OCI-LY3 (cell line): ENCODE data around the gene KDM4C.

Source experiments
- H2AFZ ChIP-seq: fragments of 200-600, 300-600 bp; shearing (Covaris generic); 2 replicates; pipeline ENCODE4 v1.6.0; 2014; ENCODE audit warnings: antibody characterized with exemption, low read depth, low read length
- H3K27ac ChIP-seq: fragments of 200-600, 300-600 bp; sonication (generic); 2 replicates; pipeline ENCODE4 v1.5.1; 2014; ENCODE audit warnings: mild to moderate bottlenecking, low read length, moderate library complexity, mixed read lengths
- H3K27me3 ChIP-seq: fragments of 200-600, 300-600 bp; sonication (generic); 2 replicates; pipeline ENCODE4 v1.6.1; 2014; ENCODE audit warnings: low read depth, low read length, mixed read lengths
- H3K36me3 ChIP-seq: fragments of 200-600, 300-600 bp; sonication (generic); replicated peaks from 2 replicates; pipeline ENCODE3; 2014; ENCODE audit warnings: low read depth, low read length, mixed read lengths
- H3K4me1 ChIP-seq: fragments of 300-600, 200-600 bp; sonication (generic); 2 replicates; pipeline ENCODE4 v1.6.1; 2014; ENCODE audit warnings: low read length, mixed read lengths
- H3K4me2 ChIP-seq: fragments of 200-600, 300-600 bp; sonication (generic); 2 replicates; pipeline ENCODE4 v1.6.1; 2014; ENCODE audit warnings: low read length, mixed read lengths
- H3K4me3 ChIP-seq: fragments of 300-600, 200-600 bp; sonication (generic); 2 replicates; pipeline ENCODE4 v1.5.1; 2014; ENCODE audit warnings: antibody characterized with exemption, mild to moderate bottlenecking, low read length, moderate library complexity
- H3K79me2 ChIP-seq: fragments of 300-600, 200-600 bp; shearing (Covaris generic); 2 replicates; pipeline ENCODE4 v1.6.1; 2014; ENCODE audit warnings: mild to moderate bottlenecking, low read length, mixed read lengths
- H3K9ac ChIP-seq: fragments of 300-600, 200-600 bp; shearing (Covaris generic); 2 replicates; pipeline ENCODE4 v1.6.0; 2014; ENCODE audit warnings: mild to moderate bottlenecking, low read length, moderate library complexity
- H3K9me3 ChIP-seq: fragments of 200-600, 300-600 bp; shearing (Covaris generic); 2 replicates; pipeline ENCODE4 v1.6.1; 2014; ENCODE audit warnings: low read length, mixed read lengths; ENCODE audit not compliant: insufficient read depth
- H4K20me1 ChIP-seq: fragments of 200-600, 300-600 bp; sonication (generic); 2 replicates; pipeline ENCODE4 v1.6.1; 2016; ENCODE audit warnings: low read length, mixed read lengths; ENCODE audit not compliant: insufficient read depth
- EZH2phosphoT487 ChIP-seq: fragments of 200-600 bp; shearing (Covaris generic); IDR thresholded peaks from 2 replicates; pipeline ENCODE4 v1.6.1; 2018; ENCODE audit warnings: antibody characterized with exemption, mixed run types, low read depth
- TF ChIP-seq, protein P1 (sequence below): fragments of 200-600, 300-600 bp; sonication (generic); IDR thresholded peaks from 2 replicates; pipeline ENCODE4 v1.5.1; 2014; ENCODE audit warnings: antibody characterized with exemption, low read length, low read depth

Gene KDM4C

GRCh38 chr9:7209016-7209715, 451.4 kb downstream of the KDM4C start:
- H3K4me2 ChIP-seq: no peak overlapping the region
- no peak overlapping the region for H3K4me3 ChIP-seq
- H4K20me1 ChIP-seq: no peaks in the 10 kb centered on the region
- no peaks in the 10 kb centered on the region for H3K4me1 ChIP-seq
- no peak overlapping the region for H3K9ac ChIP-seq
- H2AFZ ChIP-seq: no peak overlapping the region
- H3K79me2 ChIP-seq: no peaks in the 10 kb centered on the region
- H3K27me3 ChIP-seq: peaks cover 7% of the 10 kb centered on the region; the same call in 1 of the 2 replicates
- no peak overlapping the region for H3K27ac ChIP-seq
- no peaks in the 10 kb centered on the region for H3K9me3 ChIP-seq
- H3K36me3 ChIP-seq: no peaks in the 10 kb centered on the region
- TF ChIP-seq EZH2phosphoT487: no peak
- TF ChIP-seq, protein P1, sequence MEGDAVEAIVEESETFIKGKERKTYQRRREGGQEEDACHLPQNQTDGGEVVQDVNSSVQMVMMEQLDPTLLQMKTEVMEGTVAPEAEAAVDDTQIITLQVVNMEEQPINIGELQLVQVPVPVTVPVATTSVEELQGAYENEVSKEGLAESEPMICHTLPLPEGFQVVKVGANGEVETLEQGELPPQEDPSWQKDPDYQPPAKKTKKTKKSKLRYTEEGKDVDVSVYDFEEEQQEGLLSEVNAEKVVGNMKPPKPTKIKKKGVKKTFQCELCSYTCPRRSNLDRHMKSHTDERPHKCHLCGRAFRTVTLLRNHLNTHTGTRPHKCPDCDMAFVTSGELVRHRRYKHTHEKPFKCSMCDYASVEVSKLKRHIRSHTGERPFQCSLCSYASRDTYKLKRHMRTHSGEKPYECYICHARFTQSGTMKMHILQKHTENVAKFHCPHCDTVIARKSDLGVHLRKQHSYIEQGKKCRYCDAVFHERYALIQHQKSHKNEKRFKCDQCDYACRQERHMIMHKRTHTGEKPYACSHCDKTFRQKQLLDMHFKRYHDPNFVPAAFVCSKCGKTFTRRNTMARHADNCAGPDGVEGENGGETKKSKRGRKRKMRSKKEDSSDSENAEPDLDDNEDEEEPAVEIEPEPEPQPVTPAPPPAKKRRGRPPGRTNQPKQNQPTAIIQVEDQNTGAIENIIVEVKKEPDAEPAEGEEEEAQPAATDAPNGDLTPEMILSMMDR: no peak

GRCh38 chr9:7209990-7210389, 452.2 kb downstream of the KDM4C start:
- Histone ChIP-seq H3K9me3 (no peaks in the 10 kb centered on the region), H3K27ac (no peak overlapping the region), H3K27me3 (peaks cover 7% of the 10 kb centered on the region; the same call in 1 of the 2 replicates), H3K4me2 (no peak overlapping the region), H3K4me3 (no peak overlapping the region), H4K20me1 (no peaks in the 10 kb centered on the region), H3K9ac (no peak overlapping the region), H3K36me3 (no peaks in the 10 kb centered on the region), H3K4me1 (no peaks in the 10 kb centered on the region), H3K79me2 (no peaks in the 10 kb centered on the region), H2AFZ (no peak overlapping the region)
- TF ChIP-seq, protein P1: no peak
- no peak for TF ChIP-seq EZH2phosphoT487

- no peak for TF ChIP-seq EZH2phosphoT487
- TF ChIP-seq, protein P1: no peak
- Histone ChIP-seq H3K4me2 (no peak overlapping the region), H3K9ac (no peak overlapping the region), H3K36me3 (no peaks in the 10 kb centered on the region), H3K27ac (no peak overlapping the region), H3K4me1 (no peaks in the 10 kb centered on the region), H3K79me2 (no peaks in the 10 kb centered on the region), H3K4me3 (no peak overlapping the region), H4K20me1 (no peaks in the 10 kb centered on the region), H2AFZ (no peak overlapping the region), H3K27me3 (peaks cover 7% of the 10 kb centered on the region; the same call in 1 of the 2 replicates), H3K9me3 (no peaks in the 10 kb centered on the region)
These were observed 453.3 kb downstream of the KDM4C start for GRCh38 chr9:7210854-7211637.

DNA sequence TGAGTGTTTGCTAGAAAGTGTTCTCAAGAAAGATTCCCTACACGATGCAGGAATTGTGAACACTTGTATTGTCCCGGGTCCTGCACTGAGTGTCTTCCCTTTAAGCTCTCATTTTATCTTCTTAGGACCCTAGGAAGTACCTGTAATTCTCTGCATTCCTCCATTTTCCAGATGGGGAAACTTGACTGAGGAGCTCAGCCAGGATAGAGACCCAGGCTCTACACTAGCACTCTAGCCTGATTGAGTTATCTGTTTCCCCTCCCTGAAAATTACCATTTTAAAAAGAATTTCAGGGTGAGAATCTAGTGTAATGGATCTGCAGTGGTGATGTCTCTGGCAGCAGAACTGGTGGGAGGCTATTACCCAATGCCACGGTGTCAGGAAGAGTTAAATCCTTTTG, 453.9 kb downstream of the KDM4C start:
- H2AFZ ChIP-seq: no peak overlapping the region

More for the DNA sequence above, 453.9 kb downstream of the KDM4C start:
- Histone ChIP-seq H3K4me1 (no peaks in the 10 kb centered on the region), H3K79me2 (no peaks in the 10 kb centered on the region), H3K27me3 (peaks cover 7% of the 10 kb centered on the region; the same call in 1 of the 2 replicates), H3K36me3 (no peaks in the 10 kb centered on the region), H3K4me3 (no peak overlapping the region), H4K20me1 (no peaks in the 10 kb centered on the region), H3K9ac (no peak overlapping the region), H3K4me2 (no peak overlapping the region), H3K9me3 (no peaks in the 10 kb centered on the region), H3K27ac (no peak overlapping the region)
- TF ChIP-seq EZH2phosphoT487: no peak
- TF ChIP-seq, protein P1: no peak
